ENCODE results near the gene TBC1D8. TPM values are rescaled to one million over a fixed set of nuclear protein-coding genes. Genes with fewer than 3 reads are reported as not detected.

TBC1D8 gene
- total and polyA plus RNA-seq, 2 of the 13 experiments (the other 11 are each of a cell fraction or from before 2014, with no cell fraction given) = 45.1 to 95.4 TPM

GRCh38 chr2:101003278-101003775 is 147.9 kb downstream of the TBC1D8 start:
- Histone ChIP-seq H3K27me3 (ENCODE audit: control insufficient read depth in 1 of 2, insufficient read depth in 2 of 2, low read length in 2 of 2) (no peaks in the 10 kb centered on the region; a peak in 1 of 5 replicates), H3K9me3 (ENCODE audit: low read length) (no peaks in the 10 kb centered on the region), H3K4me2 (ENCODE audit: low read depth, low read length) (peak overlapping the region; percentile 91), H3K4me3 (replicated peaks in 1 of 3; ENCODE audit: insufficient read depth in 1 of 3, low read depth in 2 of 3, low read length in 3 of 3) (peak overlapping the region; percentile 81 to 96 (median 91)), H3K79me2 (ENCODE audit: insufficient read depth, low read length) (peaks cover 39% of the 10 kb centered on the region), H3K4me1 (ENCODE audit: insufficient read depth, low read length) (peaks cover 43% of the 10 kb centered on the region), H3K9ac (ENCODE audit: insufficient read depth, low read depth, low read length) (peak overlapping the region; percentile 97), H4K20me1 (ENCODE audit: insufficient read depth, low read length) (peaks cover 55% of the 10 kb centered on the region), H3K27ac (ENCODE audit: extremely low read length, insufficient read depth, low read length) (peak overlapping the region; percentile 79), H3K36me3 (replicated peaks in 1 of 2; ENCODE audit: control insufficient read depth in 1 of 2, insufficient read depth in 2 of 2, low read length in 2 of 2) (peaks cover 23 to 51% of the 10 kb centered on the region in 2 experiments), H2AFZ (ENCODE audit: low read length) (no peak overlapping the region)
- 9% methylated on average over 12 of the region's 12 CpGs for WGBS (ENCODE audit: low lambda C conversion rate)
- intact Hi-C loops (cut with micrococcal nuclease; ENCODE audit: unreplicated experiment) = no loop called here
- in situ Hi-C loops (cut with HindIII; ENCODE audit: extremely low pct_ligation_motif_present, low pct_unique_long_range_greater_than_20kb) = no loop called here
- POLR2A ChIA-PET = interaction anchor here (1.0 to 3.1 kb wide), 7 partner anchors 9 to 441 kb away, joined by 3 to 41 read pairs (median 6); partner anchors contain the start of genes PDCL3 and TBC1D8
- CTCF ChIA-PET (ENCODE audit: low intra/inter-chr PET ratio, low total read pairs) = no interaction called here
- ATAC-seq (no peak; the same call in 2 of the 3 replicates), DNase-seq (ENCODE audit: low spot score) (peak; percentile 18), FAIRE-seq (no peak)
- no TSS peak for BruUV-seq (replicated peaks)
- TF ChIP-seq PHF20 (CRISPR knock-in tag; IDR thresholded peaks at IDR 0.05) (no peak), ZNF615 (CRISPR knock-in tag; IDR thresholded peaks at IDR 0.05; ENCODE audit: borderline replicate concordance) (0 out of 2 replicates have a peak, but pooled peaks have one; percentile 37), HNRNPLL (IDR thresholded peaks at IDR 0.05; ENCODE audit: low read depth, low read length, poor library complexity, severe bottlenecking) (no peak), STAT5B (CRISPR knock-in tag; IDR thresholded peaks at IDR 0.05) (no peak), ZNF441 (CRISPR knock-in tag; IDR thresholded peaks at IDR 0.05; ENCODE audit: borderline replicate concordance) (peak; percentile 74), ZNF574 (CRISPR knock-in tag; IDR thresholded peaks at IDR 0.05) (no peak), ZNF343 (CRISPR knock-in tag; IDR thresholded peaks at IDR 0.05) (0 out of 2 replicates have a peak, but pooled peaks have one; percentile 8), ZNF784 (CRISPR knock-in tag; IDR thresholded peaks at IDR 0.05; ENCODE audit: borderline replicate concordance) (no peak), MAZ (IDR thresholded peaks at IDR 0.05; ENCODE audit: borderline replicate concordance, low read depth, low read length) (no peak), MAZ (CRISPR knock-in tag; IDR thresholded peaks at IDR 0.05; ENCODE audit: low read depth) (no peak; the same call in 1 of the 2 replicates), ATM (IDR thresholded peaks at IDR 0.05; ENCODE audit: borderline replicate concordance) (no peak), SRY (CRISPR knock-in tag; IDR thresholded peaks at IDR 0.05) (no peak), ZNF891 (CRISPR knock-in tag; IDR thresholded peaks at IDR 0.05) (no peak), ZSCAN30 (CRISPR knock-in tag; IDR thresholded peaks at IDR 0.05) (no peak), ARHGAP35 (CRISPR knock-in tag; IDR thresholded peaks at IDR 0.05; ENCODE audit: borderline replicate concordance) (no peak), SP1 (IDR thresholded peaks at IDR 0.05) (no peak), SP1 (CRISPR knock-in tag; IDR thresholded peaks at IDR 0.05) (no peak), ZNF704 (CRISPR knock-in tag; IDR thresholded peaks at IDR 0.05; ENCODE audit: borderline replicate concordance) (no peak), BRD4 (CRISPR knock-in tag; IDR thresholded peaks at IDR 0.05) (no peak), BATF2 (CRISPR knock-in tag; IDR thresholded peaks at IDR 0.05) (no peak)

Measured in HepG2 (cell line).